ENCODE measurements around the gene OTOS.

DNA sequence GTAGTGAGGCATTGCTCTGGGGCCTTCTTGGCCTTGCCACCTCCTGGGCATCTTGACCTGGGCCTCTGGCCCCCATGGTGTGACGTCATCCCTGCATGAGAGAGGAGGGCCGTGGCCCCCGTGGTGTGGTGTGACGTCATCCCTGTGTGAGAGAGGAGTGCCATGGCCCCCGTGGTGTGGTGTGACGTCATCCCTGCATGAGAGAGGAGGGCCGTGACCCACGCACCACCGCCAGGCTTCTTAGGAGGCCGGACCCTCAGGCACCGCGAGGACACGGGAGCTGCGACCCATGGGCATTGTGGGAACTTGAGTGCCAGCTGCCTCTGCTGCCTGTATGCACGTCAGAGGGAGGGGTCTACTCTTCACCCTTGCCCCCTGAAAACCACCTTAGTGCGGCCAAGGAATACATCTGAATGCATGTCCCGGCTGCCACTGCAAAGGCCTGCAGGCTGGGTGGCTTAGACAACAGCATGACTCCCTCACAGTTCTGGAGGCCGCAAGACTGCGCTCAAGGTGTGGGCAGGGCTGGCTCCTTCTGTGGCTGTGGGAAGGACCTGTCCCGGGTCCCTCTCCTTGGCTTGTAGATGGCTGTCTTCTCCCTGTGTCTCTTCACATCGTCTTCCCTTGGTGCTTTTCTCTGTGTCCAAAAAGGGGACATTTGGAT is 20.8 kb upstream of the OTOS start:
- no peak for TF ChIP-seq POLR2AphosphoS5 (IDR thresholded peaks at IDR 0.05)
- TF ChIP-seq, protein P1, sequence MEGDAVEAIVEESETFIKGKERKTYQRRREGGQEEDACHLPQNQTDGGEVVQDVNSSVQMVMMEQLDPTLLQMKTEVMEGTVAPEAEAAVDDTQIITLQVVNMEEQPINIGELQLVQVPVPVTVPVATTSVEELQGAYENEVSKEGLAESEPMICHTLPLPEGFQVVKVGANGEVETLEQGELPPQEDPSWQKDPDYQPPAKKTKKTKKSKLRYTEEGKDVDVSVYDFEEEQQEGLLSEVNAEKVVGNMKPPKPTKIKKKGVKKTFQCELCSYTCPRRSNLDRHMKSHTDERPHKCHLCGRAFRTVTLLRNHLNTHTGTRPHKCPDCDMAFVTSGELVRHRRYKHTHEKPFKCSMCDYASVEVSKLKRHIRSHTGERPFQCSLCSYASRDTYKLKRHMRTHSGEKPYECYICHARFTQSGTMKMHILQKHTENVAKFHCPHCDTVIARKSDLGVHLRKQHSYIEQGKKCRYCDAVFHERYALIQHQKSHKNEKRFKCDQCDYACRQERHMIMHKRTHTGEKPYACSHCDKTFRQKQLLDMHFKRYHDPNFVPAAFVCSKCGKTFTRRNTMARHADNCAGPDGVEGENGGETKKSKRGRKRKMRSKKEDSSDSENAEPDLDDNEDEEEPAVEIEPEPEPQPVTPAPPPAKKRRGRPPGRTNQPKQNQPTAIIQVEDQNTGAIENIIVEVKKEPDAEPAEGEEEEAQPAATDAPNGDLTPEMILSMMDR (IDR thresholded peaks at IDR 0.05), result no peak
- TF ChIP-seq POLR2A (IDR thresholded peaks at IDR 0.05), result no peak
